ENCODE results near the gene ADORA2B. TPM values are rescaled to one million over a fixed set of nuclear protein-coding genes. Genes with fewer than 3 reads are reported as not detected.

Gene ADORA2B
- total and polyA plus RNA-seq, 2 experiments from 2014 or later: 3.3 to 7.9 TPM

DNA sequence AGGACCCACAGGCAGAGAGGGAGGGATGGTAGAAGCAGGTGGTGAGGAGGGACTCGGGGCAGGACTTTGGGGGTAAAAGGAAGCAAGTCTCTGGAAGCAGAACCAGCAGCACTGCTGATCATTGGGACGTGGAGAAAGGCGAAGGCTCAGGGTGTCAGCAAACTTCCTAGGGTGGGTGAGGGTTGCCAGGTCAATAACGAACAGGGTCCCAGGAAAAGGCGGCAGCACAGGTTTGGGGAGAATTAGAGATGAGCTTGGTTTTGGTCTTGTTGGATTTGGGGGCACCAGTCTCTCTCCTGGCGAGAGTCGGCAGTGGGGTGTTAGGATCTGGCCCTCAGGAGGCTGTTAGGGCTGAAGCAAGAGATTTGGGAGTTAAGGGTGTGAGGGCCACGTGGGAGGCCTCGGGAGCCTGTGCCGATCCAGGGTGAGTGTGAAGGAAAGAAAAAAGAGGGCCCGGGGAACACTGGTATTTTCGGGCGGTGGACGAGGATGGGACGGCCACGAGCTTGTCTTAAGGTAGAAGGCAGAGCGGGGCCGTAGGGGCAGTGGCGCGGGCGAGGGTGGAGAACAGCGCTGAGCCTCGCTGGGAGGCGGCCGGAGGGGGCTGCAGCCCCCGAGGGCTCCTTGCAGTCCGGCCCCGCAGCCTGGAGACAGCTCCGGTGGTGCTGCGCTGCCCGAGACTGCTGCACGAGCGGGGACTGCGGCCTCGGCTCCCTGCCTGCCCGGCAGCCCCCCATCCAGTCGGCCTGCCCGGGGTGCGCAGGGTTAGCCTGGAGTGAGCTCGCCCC is 765 bp upstream of the ADORA2B start (continued):
- TF ChIP-seq, protein P1, sequence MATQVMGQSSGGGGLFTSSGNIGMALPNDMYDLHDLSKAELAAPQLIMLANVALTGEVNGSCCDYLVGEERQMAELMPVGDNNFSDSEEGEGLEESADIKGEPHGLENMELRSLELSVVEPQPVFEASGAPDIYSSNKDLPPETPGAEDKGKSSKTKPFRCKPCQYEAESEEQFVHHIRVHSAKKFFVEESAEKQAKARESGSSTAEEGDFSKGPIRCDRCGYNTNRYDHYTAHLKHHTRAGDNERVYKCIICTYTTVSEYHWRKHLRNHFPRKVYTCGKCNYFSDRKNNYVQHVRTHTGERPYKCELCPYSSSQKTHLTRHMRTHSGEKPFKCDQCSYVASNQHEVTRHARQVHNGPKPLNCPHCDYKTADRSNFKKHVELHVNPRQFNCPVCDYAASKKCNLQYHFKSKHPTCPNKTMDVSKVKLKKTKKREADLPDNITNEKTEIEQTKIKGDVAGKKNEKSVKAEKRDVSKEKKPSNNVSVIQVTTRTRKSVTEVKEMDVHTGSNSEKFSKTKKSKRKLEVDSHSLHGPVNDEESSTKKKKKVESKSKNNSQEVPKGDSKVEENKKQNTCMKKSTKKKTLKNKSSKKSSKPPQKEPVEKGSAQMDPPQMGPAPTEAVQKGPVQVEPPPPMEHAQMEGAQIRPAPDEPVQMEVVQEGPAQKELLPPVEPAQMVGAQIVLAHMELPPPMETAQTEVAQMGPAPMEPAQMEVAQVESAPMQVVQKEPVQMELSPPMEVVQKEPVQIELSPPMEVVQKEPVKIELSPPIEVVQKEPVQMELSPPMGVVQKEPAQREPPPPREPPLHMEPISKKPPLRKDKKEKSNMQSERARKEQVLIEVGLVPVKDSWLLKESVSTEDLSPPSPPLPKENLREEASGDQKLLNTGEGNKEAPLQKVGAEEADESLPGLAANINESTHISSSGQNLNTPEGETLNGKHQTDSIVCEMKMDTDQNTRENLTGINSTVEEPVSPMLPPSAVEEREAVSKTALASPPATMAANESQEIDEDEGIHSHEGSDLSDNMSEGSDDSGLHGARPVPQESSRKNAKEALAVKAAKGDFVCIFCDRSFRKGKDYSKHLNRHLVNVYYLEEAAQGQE (IDR thresholded peaks at IDR 0.05; ENCODE audit: unreplicated experiment): no peak
- TF ChIP-seq NANOG (IDR thresholded peaks at IDR 0.05; ENCODE audit: borderline replicate concordance): no peak
- TF ChIP-seq ZNF114 (CRISPR knock-in tag; IDR thresholded peaks at IDR 0.05): no peak
- TF ChIP-seq JUNB (IDR thresholded peaks at IDR 0.05; ENCODE audit: unreplicated experiment): no peak

DNA sequence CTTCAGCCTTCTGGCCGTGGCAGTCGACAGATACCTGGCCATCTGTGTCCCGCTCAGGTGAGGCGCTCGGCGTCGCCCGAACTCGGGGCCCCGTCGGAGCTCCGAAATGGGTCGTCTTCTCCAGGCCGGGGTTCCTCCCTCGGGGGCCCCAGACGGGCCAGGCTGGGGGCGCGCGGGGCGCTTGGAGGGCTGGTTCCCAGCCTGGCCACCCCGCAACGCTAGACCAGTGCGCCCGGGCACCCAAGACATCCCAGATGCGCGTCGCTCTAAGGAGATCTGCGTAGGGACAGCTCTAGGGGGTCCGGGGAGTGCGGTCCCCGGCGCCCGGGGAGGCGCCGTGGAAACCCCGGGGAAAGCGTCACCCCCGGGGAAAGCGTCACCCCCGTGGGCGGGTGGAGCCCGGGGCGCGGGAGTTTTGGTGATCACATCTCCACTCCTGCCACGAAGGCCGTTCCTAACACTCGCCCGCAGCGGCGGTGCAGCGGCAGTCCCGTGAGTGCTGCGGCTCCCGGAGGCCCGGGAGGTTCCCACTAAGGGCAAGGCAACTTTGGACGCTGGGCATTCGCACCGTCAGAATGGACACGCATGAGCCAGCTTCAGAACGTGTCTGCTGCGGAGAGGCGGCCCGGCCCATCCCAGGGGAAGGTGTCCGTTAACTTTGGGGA is 729 bp downstream of the ADORA2B start:
- H2AFZ ChIP-seq: peak overlapping the region; percentile 94
- DNase-seq (ENCODE audit: low spot score): peak; percentile 36
- peaks cover 11% of the 10 kb centered on the region for H3K4me1 Mint-ChIP-seq
- H3K4me2 ChIP-seq: peak overlapping the region; percentile 88
- H3K27me3 Mint-ChIP-seq (ENCODE audit: insufficient read depth, low read depth, poor library complexity): peaks cover 36% of the 10 kb centered on the region
- no peaks in the 10 kb centered on the region for H3K9me2 ChIP-seq (ENCODE audit: insufficient read depth)
- H4K20me1 ChIP-seq (replicated peaks; ENCODE audit: insufficient read depth): no peaks in the 10 kb centered on the region
- H3K4me1 ChIP-seq (ENCODE audit: insufficient read depth): peaks cover 6% of the 10 kb centered on the region; the same call in 1 of the 2 replicates
- H3K9me3 Mint-ChIP-seq: peaks cover 3% of the 10 kb centered on the region; the same call in 1 of the 3 replicates
- no peak overlapping the region for H3K27ac ChIP-seq (ENCODE audit: low read depth)
- H3K27ac Mint-ChIP-seq: no peak overlapping the region
- peak overlapping the region; percentile 75 for H3K4me3 ChIP-seq
- no peaks in the 10 kb centered on the region for H3K36me3 ChIP-seq (ENCODE audit: insufficient read depth)
- H3K36me3 Mint-ChIP-seq (ENCODE audit: low read depth): peaks cover 3% of the 10 kb centered on the region; the same call in 1 of the 3 replicates
- H3K79me2 ChIP-seq (replicated peaks; ENCODE audit: insufficient read depth): no peaks in the 10 kb centered on the region
- peak; percentile 18 for ATAC-seq
- H3K4me3 Mint-ChIP-seq: peak overlapping the region; percentile 74
- H3F3A ChIP-seq (replicated peaks; ENCODE audit: low read depth): peaks cover 2% of the 10 kb centered on the region; the same call in 1 of the 2 replicates
- peaks cover 46% of the 10 kb centered on the region for H3K27me3 ChIP-seq (ENCODE audit: insufficient read depth)
- TF ChIP-seq, protein P2, sequence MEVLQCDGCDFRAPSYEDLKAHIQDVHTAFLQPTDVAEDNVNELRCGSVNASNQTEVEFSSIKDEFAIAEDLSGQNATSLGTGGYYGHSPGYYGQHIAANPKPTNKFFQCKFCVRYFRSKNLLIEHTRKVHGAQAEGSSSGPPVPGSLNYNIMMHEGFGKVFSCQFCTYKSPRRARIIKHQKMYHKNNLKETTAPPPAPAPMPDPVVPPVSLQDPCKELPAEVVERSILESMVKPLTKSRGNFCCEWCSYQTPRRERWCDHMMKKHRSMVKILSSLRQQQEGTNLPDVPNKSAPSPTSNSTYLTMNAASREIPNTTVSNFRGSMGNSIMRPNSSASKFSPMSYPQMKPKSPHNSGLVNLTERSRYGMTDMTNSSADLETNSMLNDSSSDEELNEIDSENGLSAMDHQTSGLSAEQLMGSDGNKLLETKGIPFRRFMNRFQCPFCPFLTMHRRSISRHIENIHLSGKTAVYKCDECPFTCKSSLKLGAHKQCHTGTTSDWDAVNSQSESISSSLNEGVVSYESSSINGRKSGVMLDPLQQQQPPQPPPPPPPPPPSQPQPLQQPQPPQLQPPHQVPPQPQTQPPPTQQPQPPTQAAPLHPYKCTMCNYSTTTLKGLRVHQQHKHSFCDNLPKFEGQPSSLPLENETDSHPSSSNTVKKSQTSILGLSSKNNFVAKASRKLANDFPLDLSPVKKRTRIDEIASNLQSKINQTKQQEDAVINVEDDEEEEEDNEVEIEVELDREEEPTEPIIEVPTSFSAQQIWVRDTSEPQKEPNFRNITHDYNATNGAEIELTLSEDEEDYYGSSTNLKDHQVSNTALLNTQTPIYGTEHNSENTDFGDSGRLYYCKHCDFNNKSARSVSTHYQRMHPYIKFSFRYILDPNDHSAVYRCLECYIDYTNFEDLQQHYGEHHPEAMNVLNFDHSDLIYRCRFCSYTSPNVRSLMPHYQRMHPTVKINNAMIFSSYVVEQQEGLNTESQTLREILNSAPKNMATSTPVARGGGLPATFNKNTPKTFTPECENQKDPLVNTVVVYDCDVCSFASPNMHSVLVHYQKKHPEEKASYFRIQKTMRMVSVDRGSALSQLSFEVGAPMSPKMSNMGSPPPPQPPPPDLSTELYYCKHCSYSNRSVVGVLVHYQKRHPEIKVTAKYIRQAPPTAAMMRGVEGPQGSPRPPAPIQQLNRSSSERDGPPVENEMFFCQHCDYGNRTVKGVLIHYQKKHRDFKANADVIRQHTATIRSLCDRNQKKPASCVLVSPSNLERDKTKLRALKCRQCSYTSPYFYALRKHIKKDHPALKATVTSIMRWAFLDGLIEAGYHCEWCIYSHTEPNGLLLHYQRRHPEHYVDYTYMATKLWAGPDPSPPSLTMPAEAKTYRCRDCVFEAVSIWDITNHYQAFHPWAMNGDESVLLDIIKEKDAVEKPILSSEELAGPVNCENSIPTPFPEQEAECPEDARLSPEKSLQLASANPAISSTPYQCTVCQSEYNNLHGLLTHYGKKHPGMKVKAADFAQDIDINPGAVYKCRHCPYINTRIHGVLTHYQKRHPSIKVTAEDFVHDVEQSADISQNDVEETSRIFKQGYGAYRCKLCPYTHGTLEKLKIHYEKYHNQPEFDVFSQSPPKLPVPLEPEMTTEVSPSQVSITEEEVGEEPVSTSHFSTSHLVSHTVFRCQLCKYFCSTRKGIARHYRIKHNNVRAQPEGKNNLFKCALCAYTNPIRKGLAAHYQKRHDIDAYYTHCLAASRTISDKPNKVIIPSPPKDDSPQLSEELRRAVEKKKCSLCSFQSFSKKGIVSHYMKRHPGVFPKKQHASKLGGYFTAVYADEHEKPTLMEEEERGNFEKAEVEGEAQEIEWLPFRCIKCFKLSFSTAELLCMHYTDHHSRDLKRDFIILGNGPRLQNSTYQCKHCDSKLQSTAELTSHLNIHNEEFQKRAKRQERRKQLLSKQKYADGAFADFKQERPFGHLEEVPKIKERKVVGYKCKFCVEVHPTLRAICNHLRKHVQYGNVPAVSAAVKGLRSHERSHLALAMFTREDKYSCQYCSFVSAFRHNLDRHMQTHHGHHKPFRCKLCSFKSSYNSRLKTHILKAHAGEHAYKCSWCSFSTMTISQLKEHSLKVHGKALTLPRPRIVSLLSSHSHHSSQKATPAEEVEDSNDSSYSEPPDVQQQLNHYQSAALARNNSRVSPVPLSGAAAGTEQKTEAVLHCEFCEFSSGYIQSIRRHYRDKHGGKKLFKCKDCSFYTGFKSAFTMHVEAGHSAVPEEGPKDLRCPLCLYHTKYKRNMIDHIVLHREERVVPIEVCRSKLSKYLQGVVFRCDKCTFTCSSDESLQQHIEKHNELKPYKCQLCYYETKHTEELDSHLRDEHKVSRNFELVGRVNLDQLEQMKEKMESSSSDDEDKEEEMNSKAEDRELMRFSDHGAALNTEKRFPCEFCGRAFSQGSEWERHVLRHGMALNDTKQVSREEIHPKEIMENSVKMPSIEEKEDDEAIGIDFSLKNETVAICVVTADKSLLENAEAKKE (CRISPR knock-in tag; IDR thresholded peaks at IDR 0.05): no peak
- TF ChIP-seq JUNB (IDR thresholded peaks at IDR 0.05; ENCODE audit: unreplicated experiment): no peak
- TF ChIP-seq, protein P3, sequence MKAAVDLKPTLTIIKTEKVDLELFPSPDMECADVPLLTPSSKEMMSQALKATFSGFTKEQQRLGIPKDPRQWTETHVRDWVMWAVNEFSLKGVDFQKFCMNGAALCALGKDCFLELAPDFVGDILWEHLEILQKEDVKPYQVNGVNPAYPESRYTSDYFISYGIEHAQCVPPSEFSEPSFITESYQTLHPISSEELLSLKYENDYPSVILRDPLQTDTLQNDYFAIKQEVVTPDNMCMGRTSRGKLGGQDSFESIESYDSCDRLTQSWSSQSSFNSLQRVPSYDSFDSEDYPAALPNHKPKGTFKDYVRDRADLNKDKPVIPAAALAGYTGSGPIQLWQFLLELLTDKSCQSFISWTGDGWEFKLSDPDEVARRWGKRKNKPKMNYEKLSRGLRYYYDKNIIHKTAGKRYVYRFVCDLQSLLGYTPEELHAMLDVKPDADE (IDR thresholded peaks at IDR 0.05): no peak
- no peak for TF ChIP-seq STAT1 (IDR thresholded peaks at IDR 0.05; ENCODE audit: unreplicated experiment)
- no peak for TF ChIP-seq EZH2 (IDR thresholded peaks at IDR 0.05; ENCODE audit: low read depth, unreplicated experiment)
- TF ChIP-seq ZNF331 (CRISPR knock-in tag; IDR thresholded peaks at IDR 0.05; ENCODE audit: low read depth): no peak
- TF ChIP-seq NANOG (IDR thresholded peaks at IDR 0.05; ENCODE audit: borderline replicate concordance): no peak
- TF ChIP-seq CREB1 (CRISPR knock-in tag; IDR thresholded peaks at IDR 0.05; ENCODE audit: low read depth): no peak
- TF ChIP-seq POLR2AphosphoS5 (IDR thresholded peaks at IDR 0.05; ENCODE audit: low read depth): no peak
